Mesenchymal stem cell (in vitro differentiated cells and primary cell): ENCODE results near the gene NUDT16L1. TPM values are rescaled to one million over a fixed set of nuclear protein-coding genes. Genes with fewer than 3 reads are reported as not detected.

Experiments used
- DNase-seq: peaks from one replicate; pipeline ENCODE4 v3.0.0-alpha.2; 2013
- H2AFZ ChIP-seq: one replicate; pipeline ENCODE4 v1.6.1; 2013; ENCODE audit warnings: low read depth, mild to moderate bottlenecking, control low read depth, inconsistent platforms, low read length, moderate library complexity
- H2AK5ac ChIP-seq: 2 replicates; pipeline ENCODE4 v1.6.1; 2013; ENCODE audit warnings: low read length, moderate library complexity, mild to moderate bottlenecking, inconsistent platforms; ENCODE audit not compliant: severe bottlenecking
- H2BK120ac ChIP-seq: one replicate; pipeline ENCODE4 v1.6.1; 2013; ENCODE audit warnings: low read depth, mild to moderate bottlenecking, inconsistent platforms, low read length, moderate library complexity
- H2BK12ac ChIP-seq, 2 experiments: one replicate each; pipeline ENCODE4 v1.6.1; 2013; ENCODE audit warnings: inconsistent platforms in 2 of 2, low read length in 2 of 2, mild to moderate bottlenecking in 2 of 2, moderate library complexity in 2 of 2, control low read depth in 1 of 2
- H2BK15ac ChIP-seq: one replicate; pipeline ENCODE4 v1.6.1; 2013; ENCODE audit warnings: mild to moderate bottlenecking, low read depth, inconsistent platforms; ENCODE audit not compliant: poor library complexity, severe bottlenecking
- H2BK5ac ChIP-seq: 2 replicates; pipeline ENCODE4 v1.6.1; 2013; ENCODE audit warnings: low read depth, mild to moderate bottlenecking, low read length, control low read depth, inconsistent platforms; ENCODE audit not compliant: poor library complexity, severe bottlenecking
- H3K14ac ChIP-seq, 2 experiments: one replicate each; pipeline ENCODE4 v1.6.1; 2013; ENCODE audit warnings: inconsistent platforms in 2 of 2, low read length in 2 of 2, control low read depth in 1 of 2, mild to moderate bottlenecking in 1 of 2, moderate library complexity in 1 of 2
- H3K18ac ChIP-seq, 2 experiments: one replicate each; pipeline ENCODE4 v1.6.1; 2013; ENCODE audit warnings: inconsistent platforms in 2 of 2, low read length in 2 of 2, control low read depth in 1 of 2, low read depth in 1 of 2, mild to moderate bottlenecking in 1 of 2
- H3K23ac ChIP-seq, 2 experiments: one replicate each; pipeline ENCODE4 v1.6.1; 2013; ENCODE audit warnings: inconsistent platforms in 2 of 2, low read length in 2 of 2, mild to moderate bottlenecking in 2 of 2, moderate library complexity in 2 of 2, control low read depth in 1 of 2
- H3K27ac ChIP-seq: 2 replicates; pipeline ENCODE4 v1.5.1; 2013; ENCODE audit warnings: mild to moderate bottlenecking, moderate library complexity, low read length, control low read depth, inconsistent platforms; ENCODE audit not compliant: poor library complexity, severe bottlenecking
- H3K27me3 ChIP-seq, 2 experiments: 2 replicates each; pipeline versions ENCODE4 v1.6.1 to v1.7.0; 2013; ENCODE audit warnings: low read length in 2 of 2, mild to moderate bottlenecking in 2 of 2, moderate library complexity in 2 of 2, control low read depth in 1 of 2, inconsistent platforms in 1 of 2; ENCODE audit not compliant: control insufficient read depth in 1 of 2, insufficient read depth in 1 of 2
- H3K36me3 ChIP-seq, 2 experiments: 2 replicates each; pipeline versions ENCODE4 v1.6.1 to v1.7.0; 2013; ENCODE audit warnings: low read length in 2 of 2, control low read depth in 1 of 2, inconsistent platforms in 1 of 2, low read depth in 1 of 2, mild to moderate bottlenecking in 1 of 2; ENCODE audit not compliant: insufficient read depth in 2 of 2, control insufficient read depth in 1 of 2
- H3K4ac ChIP-seq, 2 experiments: one replicate each; pipeline ENCODE4 v1.6.1; 2013; ENCODE audit warnings: inconsistent platforms in 2 of 2, low read length in 2 of 2, mild to moderate bottlenecking in 2 of 2, moderate library complexity in 2 of 2, control low read depth in 1 of 2, low read depth in 1 of 2
- H3K4me1 ChIP-seq: 2 replicates; pipeline ENCODE4 v1.6.1; 2013; ENCODE audit warnings: low read depth, low read length, control low read depth; ENCODE audit not compliant: control insufficient read depth, insufficient read depth
- H3K4me2 ChIP-seq: 2 replicates; pipeline ENCODE4 v1.6.1; 2013; ENCODE audit warnings: low read length, mild to moderate bottlenecking, inconsistent platforms; ENCODE audit not compliant: poor library complexity, severe bottlenecking
- H3K4me3 ChIP-seq, 2 experiments: 2 replicates each; pipeline versions ENCODE4 v1.5.1 to v1.7.0; 2013; ENCODE audit warnings: low read length in 2 of 2, mild to moderate bottlenecking in 2 of 2, control low read depth in 1 of 2, low read depth in 1 of 2; ENCODE audit not compliant: insufficient read depth in 1 of 2
- H3K79me1 ChIP-seq: replicated peaks from 2 replicates; pipeline ENCODE4 v1.6.1; 2013; ENCODE audit warnings: mild to moderate bottlenecking, control low read depth, low read length, inconsistent platforms; ENCODE audit not compliant: poor library complexity, severe bottlenecking
- H3K9ac ChIP-seq: 2 replicates; pipeline ENCODE4 v1.7.0; 2013; ENCODE audit warnings: mild to moderate bottlenecking, low read length, moderate library complexity
- H3K9me3 ChIP-seq: 2 replicates; pipeline ENCODE4 v1.7.0; 2013; ENCODE audit warnings: mild to moderate bottlenecking, low read length; ENCODE audit not compliant: control insufficient read depth
- H4K8ac ChIP-seq: one replicate; pipeline ENCODE4 v1.6.1; 2013; ENCODE audit warnings: inconsistent platforms, mild to moderate bottlenecking, low read length, moderate library complexity
- H4K91ac ChIP-seq: one replicate; pipeline ENCODE4 v1.6.1; 2013; ENCODE audit warnings: mild to moderate bottlenecking, low read length, inconsistent platforms
- WGBS: methylation state at CpG from one replicate; pipeline ENCODE4 v1.1.7; 2013; ENCODE audit warnings: mixed read lengths; 5-methylcytosine and 5-hydroxymethylcytosine counted together
- polyA plus RNA-seq, 2 experiments: library from polyadenylated mRNA; stranded (reverse); fragments of 200-250 nt; gene quantifications; one replicate each; pipeline ENCODE4 v1.2.3, GENCODE V29; 2013

Gene NUDT16L1
- 14.8 TPM for polyA plus RNA-seq (2013, experiment 1 of 2)
- 16.2 TPM for polyA plus RNA-seq (2013, experiment 2 of 2)

DNA sequence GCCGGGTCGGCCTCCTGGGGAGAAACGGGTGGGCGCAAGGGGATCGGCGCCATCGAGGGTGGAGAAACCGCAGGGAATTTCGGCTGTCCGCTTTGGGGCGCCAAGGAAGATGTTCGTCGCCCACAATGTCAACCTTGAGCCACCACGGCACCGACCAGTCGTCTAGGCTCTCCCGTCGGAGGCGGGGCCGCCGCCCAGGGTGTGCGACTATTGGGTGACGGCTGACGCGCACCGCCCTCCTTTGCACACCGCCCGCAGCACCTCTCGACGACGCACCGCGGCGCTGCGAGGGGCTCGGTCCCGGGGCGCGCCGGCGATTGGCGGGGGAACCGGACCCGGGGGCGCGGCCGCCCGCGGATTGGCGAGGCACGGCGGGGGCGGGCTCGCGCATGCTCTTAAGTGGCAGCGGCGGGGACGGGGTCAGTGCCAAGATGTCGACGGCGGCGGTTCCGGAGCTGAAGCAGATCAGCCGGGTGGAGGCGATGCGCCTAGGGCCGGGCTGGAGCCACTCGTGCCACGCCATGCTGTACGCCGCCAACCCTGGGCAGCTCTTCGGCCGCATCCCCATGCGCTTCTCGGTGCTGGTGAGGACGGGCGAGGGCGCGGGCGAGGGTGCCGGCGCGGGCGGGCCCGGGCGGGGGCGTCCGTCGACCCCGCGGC is at the start of gene NUDT16L1:
Gene NUDT16L1, plus strand, starts transcription at position 267 of the 660 bp plus-strand sequence. Its CDS starts 165 bp downstream, at position 432.
- Histone ChIP-seq H4K8ac (peak within 1 kb of the TSS; percentile 73), H3K9me3 (no peaks in the 10 kb centered on the region), H3K4ac (peak within 1 kb of the TSS; percentile 54 to 92), H2BK12ac (peak within 1 kb of the TSS in 1 of 2 experiments; percentile 76), H3K18ac (peak within 1 kb of the TSS; percentile 83 to 93), H2BK15ac (peak within 1 kb of the TSS; percentile 64), H3K36me3 (peaks cover 40 to 69% of the 10 kb centered on the region in 2 experiments), H2AK5ac (no peak within 1 kb of the TSS), H3K27ac (peak within 1 kb of the TSS; percentile 48), H3K27me3 (no peaks in the 10 kb centered on the region), H4K91ac (peak within 1 kb of the TSS; percentile 90), H2BK120ac (no peak within 1 kb of the TSS), H3K14ac (peak within 1 kb of the TSS in 1 of 2 experiments; percentile 97), H3K4me1 (peaks cover 32% of the 10 kb centered on the region), H2BK5ac (peak within 1 kb of the TSS; percentile 8), H3K4me3 (peak within 1 kb of the TSS; percentile 89 to 95), H3K79me1 (peaks cover 13% of the 10 kb centered on the region), H3K23ac (peak within 1 kb of the TSS; percentile 70 to 99), H2AFZ (peak within 1 kb of the TSS; percentile 68), H3K4me2 (peak within 1 kb of the TSS; percentile 82), H3K9ac (peak within 1 kb of the TSS; percentile 85)
- peak; percentile 95 for DNase-seq
- under 1% methylated on average over 69 of the region's 91 CpGs for WGBS

DNA sequence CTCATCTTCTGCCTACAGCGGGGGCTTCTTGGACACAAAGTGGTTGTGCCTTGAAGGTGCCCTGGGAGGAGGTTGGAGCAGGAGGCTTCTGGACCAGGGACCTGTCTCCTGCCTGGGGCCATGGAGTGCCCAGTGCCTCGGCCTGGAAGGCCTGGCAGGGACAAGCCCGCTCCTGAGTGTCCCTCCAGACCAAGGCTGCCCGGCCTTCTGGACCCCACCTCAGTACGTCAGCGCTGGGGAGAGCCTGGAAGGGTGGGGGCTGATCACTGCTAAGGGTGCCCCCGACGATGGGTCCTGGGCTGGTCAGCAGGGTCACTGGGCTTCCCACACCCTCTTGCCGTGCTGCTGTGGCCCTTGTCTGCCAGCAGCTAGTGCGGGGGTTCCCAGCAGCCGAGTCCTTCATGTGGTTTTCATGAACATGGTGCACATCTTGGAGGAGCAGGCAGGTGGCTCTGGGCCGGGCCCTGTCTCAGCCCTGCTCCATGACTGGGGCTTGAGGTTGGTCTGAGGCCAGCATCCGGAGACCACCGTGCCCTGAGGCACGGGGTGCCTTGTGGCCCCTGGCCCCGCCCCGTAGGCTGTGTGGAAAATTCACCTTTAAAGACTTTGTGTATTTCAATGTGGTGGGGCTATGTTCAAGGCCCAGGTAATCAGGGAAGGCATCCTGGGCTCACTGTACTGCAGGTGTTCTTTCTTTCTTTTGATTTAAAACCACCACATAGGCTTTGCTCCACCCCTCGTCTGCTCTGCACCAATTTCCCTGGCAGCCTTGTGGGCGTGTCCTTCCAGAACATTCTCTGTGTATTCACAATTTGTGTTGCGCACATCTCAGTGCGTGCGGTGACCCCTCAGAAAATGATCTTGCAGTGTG is 46.4 kb upstream of the NUDT16L1 start:
- Histone ChIP-seq H3K18ac (no peak overlapping the region), H4K91ac (peak overlapping the region; percentile 28), H3K27ac (no peak overlapping the region), H3K9me3 (no peaks in the 10 kb centered on the region), H2BK12ac (no peak overlapping the region), H2AFZ (no peak overlapping the region), H3K9ac (no peak overlapping the region), H2BK5ac (no peak overlapping the region), H3K4me1 (peaks cover 12% of the 10 kb centered on the region), H3K79me1 (peaks cover 30% of the 10 kb centered on the region), H3K27me3 (no peaks in the 10 kb centered on the region), H4K8ac (no peak overlapping the region), H3K36me3 (peaks cover 32 to 52% of the 10 kb centered on the region in 2 experiments), H3K4me3 (no peak overlapping the region), H3K23ac (no peak overlapping the region), H2BK120ac (no peak overlapping the region), H3K14ac (no peak overlapping the region), H2AK5ac (no peak overlapping the region), H2BK15ac (no peak overlapping the region), H3K4me2 (no peak overlapping the region), H3K4ac (no peak overlapping the region)
- no peak for DNase-seq
- WGBS: 96% methylated on average over 22 of the region's 22 CpGs

DNA sequence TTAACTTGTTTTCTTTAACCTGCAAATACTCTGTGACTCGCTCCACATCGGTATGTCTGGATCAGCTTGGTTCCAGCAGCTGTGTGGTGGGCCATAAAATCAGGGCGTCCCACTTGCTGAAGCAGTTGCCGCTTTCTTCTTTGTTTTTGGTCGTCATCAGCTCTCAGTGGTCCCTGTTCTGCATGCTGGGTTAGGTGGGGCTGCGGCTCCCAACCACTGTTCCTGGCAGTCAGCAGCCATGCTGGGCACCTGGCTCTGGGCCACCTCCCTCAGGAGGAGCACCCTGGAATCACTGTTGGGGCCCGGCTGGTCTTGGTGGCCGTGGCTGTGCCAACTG is 45.8 kb upstream of the NUDT16L1 start:
- no peak overlapping the region for H3K4me3 ChIP-seq
- H2BK15ac ChIP-seq: no peak overlapping the region
- DNase-seq: no peak
- peaks cover 36% of the 10 kb centered on the region for H3K79me1 ChIP-seq
- peaks cover 38 to 58% of the 10 kb centered on the region in 2 experiments for H3K36me3 ChIP-seq
- H2BK5ac ChIP-seq: no peak overlapping the region
- no peak overlapping the region for H3K18ac ChIP-seq
- no peak overlapping the region for H4K91ac ChIP-seq
- no peak overlapping the region for H4K8ac ChIP-seq
- H2BK12ac ChIP-seq: no peak overlapping the region
- peaks cover 17% of the 10 kb centered on the region for H3K4me1 ChIP-seq
- no peaks in the 10 kb centered on the region for H3K27me3 ChIP-seq
- no peak overlapping the region for H3K9ac ChIP-seq
- H3K14ac ChIP-seq: no peak overlapping the region
- H3K4me2 ChIP-seq: no peak overlapping the region
- no peak overlapping the region for H3K27ac ChIP-seq
- H3K9me3 ChIP-seq: no peaks in the 10 kb centered on the region
- H2AK5ac ChIP-seq: no peak overlapping the region
- H2AFZ ChIP-seq: no peak overlapping the region
- no peak overlapping the region for H2BK120ac ChIP-seq
- 99% methylated on average over 8 of the region's 8 CpGs for WGBS
- H3K23ac ChIP-seq: no peak overlapping the region
- no peak overlapping the region for H3K4ac ChIP-seq

DNA sequence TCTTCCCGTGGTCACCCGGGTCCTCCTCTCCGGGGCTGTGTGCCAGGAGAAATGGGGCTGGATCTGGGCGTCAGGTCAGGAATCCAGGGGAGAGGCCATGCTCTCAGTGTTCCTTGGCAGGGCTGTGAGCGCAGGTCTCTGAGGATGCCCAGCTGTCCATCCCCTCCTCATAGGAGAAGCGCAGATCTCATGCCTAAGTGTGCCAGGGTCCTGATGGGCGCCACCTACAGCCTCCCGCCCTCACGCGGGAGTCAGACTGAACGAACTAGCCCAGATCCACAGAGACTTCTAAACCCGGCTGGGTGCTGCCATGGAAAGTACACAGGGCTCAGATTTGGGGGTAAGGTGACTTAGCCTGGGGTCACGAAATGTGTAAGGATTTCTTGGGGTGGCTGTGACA is 44.4 kb upstream of the NUDT16L1 start:
- Histone ChIP-seq H2BK15ac (no peak overlapping the region), H3K4ac (no peak overlapping the region), H2BK5ac (no peak overlapping the region), H3K4me2 (no peak overlapping the region), H2BK120ac (no peak overlapping the region), H3K79me1 (peaks cover 42% of the 10 kb centered on the region), H2BK12ac (no peak overlapping the region), H3K27ac (no peak overlapping the region), H3K9ac (no peak overlapping the region), H3K23ac (no peak overlapping the region), H2AK5ac (no peak overlapping the region), H3K36me3 (peaks cover 49 to 64% of the 10 kb centered on the region in 2 experiments), H2AFZ (no peak overlapping the region), H3K9me3 (no peaks in the 10 kb centered on the region), H3K27me3 (no peaks in the 10 kb centered on the region), H3K18ac (no peak overlapping the region), H4K91ac (no peak overlapping the region), H3K4me1 (peaks cover 27% of the 10 kb centered on the region), H4K8ac (no peak overlapping the region), H3K4me3 (no peak overlapping the region), H3K14ac (no peak overlapping the region)
- no peak for DNase-seq
- WGBS: 95% methylated on average over 13 of the region's 13 CpGs
